GM12801 (cell line): ENCODE data around the gene CELSR3.

Experiments used
- TF ChIP-seq, protein P1 (sequence below): IDR thresholded peaks from one replicate; pipeline ENCODE4 v1.5.1; 2011; ENCODE audit warnings: control low read depth; ENCODE audit not compliant: insufficient read length; ENCODE audit errors: extremely low read depth

CELSR3 gene

DNA sequence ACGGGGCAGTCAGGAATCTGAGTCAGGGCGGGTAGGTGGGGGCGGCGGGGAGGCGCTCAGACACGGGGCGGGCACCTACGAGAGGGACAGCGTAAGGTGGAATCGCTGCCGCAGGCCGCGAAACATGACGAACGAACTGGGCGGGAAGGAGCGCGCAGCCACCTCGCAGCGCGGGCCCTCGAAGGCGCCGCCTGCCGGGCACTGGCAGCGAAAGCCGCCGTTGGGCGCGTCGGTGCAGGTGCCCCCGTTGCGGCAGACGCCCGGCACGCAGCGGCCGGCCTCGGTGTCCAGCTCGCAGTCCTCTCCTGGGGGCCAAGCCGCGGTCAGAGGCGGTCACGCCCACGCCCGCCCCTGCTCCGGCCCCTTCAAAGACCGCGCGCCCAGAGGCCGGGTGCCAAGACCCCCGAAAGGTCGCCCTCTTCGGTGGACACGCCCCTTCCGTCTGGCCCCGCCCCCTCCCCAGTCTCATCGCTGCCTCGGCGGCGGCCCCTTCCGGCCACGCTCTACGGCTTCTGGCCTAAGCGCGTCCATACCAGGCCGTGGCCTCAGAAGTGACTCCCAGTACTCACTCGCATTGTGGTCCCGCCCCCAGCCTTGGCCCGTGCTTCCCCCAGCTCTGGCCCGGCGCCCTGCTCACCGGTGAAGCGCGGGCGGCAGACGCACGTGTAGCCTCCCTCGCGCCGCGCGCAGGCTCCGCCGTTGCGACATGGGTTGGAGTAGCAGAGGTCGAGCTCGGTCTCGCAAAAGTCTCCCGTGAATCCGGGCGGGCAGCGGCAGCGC is 6.4 kb downstream of the CELSR3 start:
- TF ChIP-seq, protein P1, sequence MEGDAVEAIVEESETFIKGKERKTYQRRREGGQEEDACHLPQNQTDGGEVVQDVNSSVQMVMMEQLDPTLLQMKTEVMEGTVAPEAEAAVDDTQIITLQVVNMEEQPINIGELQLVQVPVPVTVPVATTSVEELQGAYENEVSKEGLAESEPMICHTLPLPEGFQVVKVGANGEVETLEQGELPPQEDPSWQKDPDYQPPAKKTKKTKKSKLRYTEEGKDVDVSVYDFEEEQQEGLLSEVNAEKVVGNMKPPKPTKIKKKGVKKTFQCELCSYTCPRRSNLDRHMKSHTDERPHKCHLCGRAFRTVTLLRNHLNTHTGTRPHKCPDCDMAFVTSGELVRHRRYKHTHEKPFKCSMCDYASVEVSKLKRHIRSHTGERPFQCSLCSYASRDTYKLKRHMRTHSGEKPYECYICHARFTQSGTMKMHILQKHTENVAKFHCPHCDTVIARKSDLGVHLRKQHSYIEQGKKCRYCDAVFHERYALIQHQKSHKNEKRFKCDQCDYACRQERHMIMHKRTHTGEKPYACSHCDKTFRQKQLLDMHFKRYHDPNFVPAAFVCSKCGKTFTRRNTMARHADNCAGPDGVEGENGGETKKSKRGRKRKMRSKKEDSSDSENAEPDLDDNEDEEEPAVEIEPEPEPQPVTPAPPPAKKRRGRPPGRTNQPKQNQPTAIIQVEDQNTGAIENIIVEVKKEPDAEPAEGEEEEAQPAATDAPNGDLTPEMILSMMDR = no peak

DNA sequence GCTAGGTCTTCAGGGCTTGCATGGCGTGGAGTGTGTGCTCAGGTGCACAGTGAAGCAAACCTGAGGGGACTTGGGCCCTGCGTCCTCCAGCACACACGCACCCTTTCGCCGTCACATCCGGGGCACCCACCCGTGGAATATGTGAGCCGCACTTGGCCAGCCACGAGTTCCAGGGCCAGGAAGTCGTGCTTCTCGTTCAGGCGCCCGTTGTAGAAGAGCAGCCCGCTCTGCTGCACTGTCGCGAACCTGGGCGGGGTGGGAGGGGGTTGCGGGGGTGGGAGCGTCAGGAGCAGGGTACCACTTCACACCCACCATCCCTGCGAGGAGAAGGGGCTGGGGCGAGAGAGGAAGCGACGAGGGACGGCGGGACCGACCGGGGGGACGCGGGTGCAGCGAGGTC is 7.1 kb downstream of the CELSR3 start:
- TF ChIP-seq, protein P1 = no peak

DNA sequence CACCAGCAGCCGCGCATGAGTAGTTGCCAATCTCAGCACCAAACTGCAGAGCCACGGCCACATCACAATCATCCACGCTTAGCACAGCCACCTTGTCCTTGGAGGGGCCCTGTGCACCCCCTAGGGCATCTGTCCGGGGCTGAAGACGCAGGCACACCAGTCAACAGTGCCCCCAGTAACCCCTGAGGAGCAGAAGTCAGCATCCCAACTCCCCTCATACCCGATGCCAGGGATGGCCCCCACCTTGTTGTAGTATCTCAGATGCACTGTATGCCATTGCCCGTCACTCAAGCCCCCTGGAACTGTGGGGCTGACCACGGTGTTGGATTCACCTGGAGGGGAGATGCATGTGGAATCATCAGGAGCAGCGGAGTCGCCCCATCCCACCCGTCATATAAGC is 7.6 kb downstream of the CELSR3 start:
- TF ChIP-seq, protein P1 = no peak

DNA sequence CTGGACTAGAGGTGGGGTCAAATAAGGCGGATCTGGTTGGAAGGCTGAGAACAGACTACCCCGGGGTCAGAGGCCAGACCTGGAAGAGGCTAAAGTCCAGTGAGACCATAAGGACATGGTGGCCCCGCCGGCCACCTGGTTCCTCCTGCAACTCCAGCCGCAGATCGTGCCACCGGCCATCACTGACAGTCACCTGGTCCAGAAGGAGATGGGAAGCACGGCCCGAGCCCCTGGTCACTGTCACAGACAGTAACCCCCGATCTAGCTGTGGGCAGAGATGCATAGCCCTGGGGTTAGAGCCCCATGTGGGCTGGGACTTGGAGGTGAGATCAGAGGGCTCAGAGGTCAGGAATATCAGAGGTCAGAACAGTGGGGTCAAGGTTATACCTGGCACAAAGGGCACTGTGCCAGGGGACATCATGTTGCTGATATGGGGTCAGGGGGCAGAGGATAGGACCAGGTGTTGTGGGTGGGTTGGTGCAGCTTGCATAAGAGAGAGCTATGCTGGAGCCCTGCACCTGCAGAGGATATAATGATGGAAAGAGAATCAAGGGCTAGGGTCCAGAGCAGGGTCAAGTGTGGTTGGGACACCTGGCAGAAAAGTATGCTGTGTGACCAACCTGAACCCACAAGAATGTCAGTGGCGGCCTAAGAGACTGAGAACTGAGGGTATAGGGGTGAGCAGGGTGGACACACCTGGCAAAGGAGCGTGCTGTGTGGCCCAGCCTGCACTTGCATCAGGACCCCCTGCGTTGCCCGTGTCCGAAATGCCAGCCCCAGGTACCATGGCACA is 9.6 kb downstream of the CELSR3 start:
- TF ChIP-seq, protein P1 = no peak

DNA sequence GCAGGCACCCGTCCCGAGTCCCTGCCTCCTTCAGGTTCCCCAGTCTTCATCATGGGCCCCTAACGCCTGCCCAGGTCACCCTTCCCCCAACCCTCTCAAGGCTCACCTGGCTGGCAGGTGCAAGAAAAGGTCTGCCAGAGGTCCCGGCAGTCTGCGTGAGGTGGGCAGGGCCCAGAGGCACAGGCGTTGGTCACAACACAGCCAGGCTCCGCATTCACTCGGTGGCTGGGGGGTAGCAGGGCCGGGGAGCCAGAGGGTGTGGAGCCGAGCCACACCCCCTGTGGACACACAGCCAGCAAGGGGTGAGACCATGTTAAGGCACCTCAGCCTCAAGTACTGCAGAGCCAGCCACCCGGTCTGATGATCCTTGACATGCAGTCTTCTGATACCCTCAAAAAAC is 10.9 kb downstream of the CELSR3 start:
- TF ChIP-seq, protein P1 = no peak

DNA sequence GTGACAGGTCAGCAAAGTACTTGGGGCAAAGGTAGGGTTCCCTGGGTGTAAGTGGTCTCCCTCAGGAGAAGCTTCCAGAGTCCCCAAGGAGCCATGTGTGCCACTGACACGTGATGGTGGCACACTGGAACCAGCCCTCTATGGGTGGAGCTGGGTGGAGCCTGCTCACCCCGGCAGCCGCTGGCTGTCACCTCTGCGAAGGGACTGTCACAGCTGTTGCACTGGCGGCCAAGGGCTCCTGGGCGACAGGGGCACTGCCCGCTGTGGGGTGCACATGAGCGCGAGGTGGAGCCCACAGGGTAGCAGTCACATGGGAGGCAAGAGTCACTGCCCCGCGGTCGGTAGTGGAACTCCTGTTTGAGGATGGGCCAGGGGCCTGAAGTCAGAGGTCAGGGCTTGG is 12.0 kb downstream of the CELSR3 start:
- TF ChIP-seq, protein P1 = no peak

DNA sequence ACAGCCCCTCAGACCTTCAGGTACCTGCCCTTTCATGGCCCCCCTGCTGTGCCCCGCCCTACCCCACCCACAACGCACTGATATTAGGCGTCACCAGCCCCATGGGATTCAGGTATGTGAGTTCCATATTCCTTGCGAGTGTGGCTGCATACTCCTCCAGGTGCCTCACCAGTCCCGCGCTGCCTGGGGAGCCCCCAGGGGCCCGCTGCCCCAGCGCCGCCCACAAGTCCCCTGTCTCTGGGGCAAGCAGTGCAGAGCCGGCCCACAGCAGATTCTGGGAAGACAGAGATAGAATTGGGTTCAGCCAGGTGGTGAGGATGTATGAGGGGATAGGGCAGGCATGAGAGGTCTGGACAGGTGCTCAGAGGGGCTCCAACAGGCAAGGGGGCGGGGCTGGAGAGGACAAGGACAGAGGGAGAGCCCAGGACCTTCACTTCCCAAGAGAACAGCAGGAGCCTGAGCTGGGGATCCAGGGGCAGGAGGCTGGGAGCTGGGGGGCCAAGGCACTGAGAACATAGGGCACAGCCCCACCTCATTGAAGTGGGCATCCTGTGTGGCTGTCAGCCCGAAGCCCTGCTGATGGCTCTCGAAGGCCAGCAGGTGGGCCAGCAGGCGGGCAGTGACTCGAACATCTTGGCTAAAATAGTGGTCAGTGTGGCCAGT is 14.4 kb downstream of the CELSR3 start:
- TF ChIP-seq, protein P1 = no peak
